PC-3 (cell line): Measurements from ENCODE around the gene CNBD2.

ENCODE experiments used
- EZH2 ChIP-seq: fragments of 300-600 bp; sonication (generic); IDR thresholded peaks from one replicate; pipeline ENCODE4 v1.6.1; 2017; ENCODE audit warnings: antibody characterized with exemption, mild to moderate bottlenecking, low read length; ENCODE audit not compliant: unreplicated experiment
- TF ChIP-seq, protein P1 (sequence below): fragments of 300-600 bp; sonication (generic); conservative IDR thresholded peaks from 2 replicates; pipeline ENCODE4 v1.5.1; 2017; ENCODE audit warnings: antibody characterized with exemption, low read depth, mild to moderate bottlenecking, low read length

GRCh38 chr20:35968930-35969329 lies 540 bp downstream of the CNBD2 start:
- TF ChIP-seq, protein P1, sequence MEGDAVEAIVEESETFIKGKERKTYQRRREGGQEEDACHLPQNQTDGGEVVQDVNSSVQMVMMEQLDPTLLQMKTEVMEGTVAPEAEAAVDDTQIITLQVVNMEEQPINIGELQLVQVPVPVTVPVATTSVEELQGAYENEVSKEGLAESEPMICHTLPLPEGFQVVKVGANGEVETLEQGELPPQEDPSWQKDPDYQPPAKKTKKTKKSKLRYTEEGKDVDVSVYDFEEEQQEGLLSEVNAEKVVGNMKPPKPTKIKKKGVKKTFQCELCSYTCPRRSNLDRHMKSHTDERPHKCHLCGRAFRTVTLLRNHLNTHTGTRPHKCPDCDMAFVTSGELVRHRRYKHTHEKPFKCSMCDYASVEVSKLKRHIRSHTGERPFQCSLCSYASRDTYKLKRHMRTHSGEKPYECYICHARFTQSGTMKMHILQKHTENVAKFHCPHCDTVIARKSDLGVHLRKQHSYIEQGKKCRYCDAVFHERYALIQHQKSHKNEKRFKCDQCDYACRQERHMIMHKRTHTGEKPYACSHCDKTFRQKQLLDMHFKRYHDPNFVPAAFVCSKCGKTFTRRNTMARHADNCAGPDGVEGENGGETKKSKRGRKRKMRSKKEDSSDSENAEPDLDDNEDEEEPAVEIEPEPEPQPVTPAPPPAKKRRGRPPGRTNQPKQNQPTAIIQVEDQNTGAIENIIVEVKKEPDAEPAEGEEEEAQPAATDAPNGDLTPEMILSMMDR, result no peak
- TF ChIP-seq EZH2, result no peak
